Fibroblast of the conjunctiva (primary cell): ENCODE results near the gene MB21D2.
"Not testable (repeated sequence)": the region's sequence is repeated elsewhere in the genome, so short reads cannot be mapped to it uniquely, and the experiment has no call there.

Experiments used
- DNase-seq: peaks from one replicate; pipeline ENCODE4 v3.0.0-alpha.2; 2010; ENCODE audit warnings: low read depth

Gene MB21D2

GRCh38 chr3:192802957-192803899 lies 114.4 kb downstream of the MB21D2 start:
- peak; percentile 60 for DNase-seq

GRCh38 chr3:192801985-192802384 lies 115.7 kb downstream of the MB21D2 start:
- no peak for DNase-seq

GRCh38 chr3:192799721-192800120 lies 117.9 kb downstream of the MB21D2 start:
- no peak for DNase-seq

- no peak for DNase-seq
Measured at GRCh38 chr3:192795021-192795420, 122.6 kb downstream of the MB21D2 start.

- DNase-seq: no peak
Measured at GRCh38 chr3:192794216-192794615, 123.4 kb downstream of the MB21D2 start.

- not testable (repeated sequence) for DNase-seq
Measured at GRCh38 chr3:192788816-192789515, 128.7 kb downstream of the MB21D2 start.

- no peak for DNase-seq
Measured at GRCh38 chr3:192778508-192778907, 139.1 kb downstream of the MB21D2 start.

GRCh38 chr3:192774341-192774740 lies 143.3 kb downstream of the MB21D2 start:
- not testable (repeated sequence) for DNase-seq

- no peak for DNase-seq
Measured at GRCh38 chr3:192772240-192772894, 145.3 kb downstream of the MB21D2 start.

- no peak for DNase-seq
Measured at GRCh38 chr3:192758654-192759053, 159.0 kb downstream of the MB21D2 start.

GRCh38 chr3:192751148-192751547 lies 166.5 kb downstream of the MB21D2 start:
- no peak for DNase-seq

GRCh38 chr3:192750201-192750600 lies 167.5 kb downstream of the MB21D2 start:
- DNase-seq: no peak

GRCh38 chr3:192747746-192748145 lies 169.9 kb downstream of the MB21D2 start:
- no peak for DNase-seq

GRCh38 chr3:192747145-192747544 lies 170.5 kb downstream of the MB21D2 start:
- no peak for DNase-seq
